Activated T-cell treated with anti-CD3 and anti-CD28 coated beads, Interleukin-2, amount 50 U/mL, for 72 hours (primary cell): Measurements from ENCODE around the gene EGFR. TPM values are rescaled to one million over a fixed set of nuclear protein-coding genes. Genes with fewer than 3 reads are reported as not detected.

Experiments
- ATAC-seq, 2 donors: fragments of 150-1000 bp; cut with Tn5 transposase; replicated peaks in 1 of 2; 2 replicates each; pipeline ENCODE4 v1.10.0; 2021; ENCODE audit warnings: moderate library complexity in 2 of 2, mild to moderate bottlenecking in 1 of 2
- DNase-seq, 2 donors: peaks; one replicate each; pipeline ENCODE4 v3.0.0; 2021 to 2022; ENCODE audit warnings: mixed read lengths in 1 of 2
- H3K27ac Mint-ChIP-seq: one replicate; pipeline ENCODE4 v1.8.0; 2022; ENCODE audit warnings: mild to moderate bottlenecking, moderate library complexity, mixed read lengths
- H3K27me3 Mint-ChIP-seq: one replicate; pipeline ENCODE4 v1.8.0; 2022; ENCODE audit warnings: low read depth, mixed read lengths
- H3K36me3 Mint-ChIP-seq, 2 donors: one replicate each; pipeline ENCODE4 v1.8.0; 2022; ENCODE audit warnings: mixed read lengths in 2 of 2, mild to moderate bottlenecking in 1 of 2; ENCODE audit not compliant: insufficient read depth in 2 of 2
- H3K4me1 Mint-ChIP-seq: one replicate; pipeline ENCODE4 v1.8.0; 2022; ENCODE audit warnings: low read depth, mixed read lengths
- H3K4me3 Mint-ChIP-seq, 2 donors: one replicate each; pipeline ENCODE4 v1.8.0; 2022; ENCODE audit warnings: mild to moderate bottlenecking in 2 of 2, mixed read lengths in 2 of 2, moderate library complexity in 2 of 2
- H3K9me3 Mint-ChIP-seq, 2 donors: one replicate each; pipeline ENCODE4 v1.8.0; 2022; ENCODE audit warnings: mixed read lengths in 2 of 2
- total RNA-seq, 2 donors: library from RNA; stranded (reverse); gene quantifications; one replicate each; pipeline ENCODE4 v1.2.3, GENCODE V29; 2022

Gene EGFR
- total RNA-seq, 2 donors from 2014 or later = 0.09 TPM; not detected in 1

DNA sequence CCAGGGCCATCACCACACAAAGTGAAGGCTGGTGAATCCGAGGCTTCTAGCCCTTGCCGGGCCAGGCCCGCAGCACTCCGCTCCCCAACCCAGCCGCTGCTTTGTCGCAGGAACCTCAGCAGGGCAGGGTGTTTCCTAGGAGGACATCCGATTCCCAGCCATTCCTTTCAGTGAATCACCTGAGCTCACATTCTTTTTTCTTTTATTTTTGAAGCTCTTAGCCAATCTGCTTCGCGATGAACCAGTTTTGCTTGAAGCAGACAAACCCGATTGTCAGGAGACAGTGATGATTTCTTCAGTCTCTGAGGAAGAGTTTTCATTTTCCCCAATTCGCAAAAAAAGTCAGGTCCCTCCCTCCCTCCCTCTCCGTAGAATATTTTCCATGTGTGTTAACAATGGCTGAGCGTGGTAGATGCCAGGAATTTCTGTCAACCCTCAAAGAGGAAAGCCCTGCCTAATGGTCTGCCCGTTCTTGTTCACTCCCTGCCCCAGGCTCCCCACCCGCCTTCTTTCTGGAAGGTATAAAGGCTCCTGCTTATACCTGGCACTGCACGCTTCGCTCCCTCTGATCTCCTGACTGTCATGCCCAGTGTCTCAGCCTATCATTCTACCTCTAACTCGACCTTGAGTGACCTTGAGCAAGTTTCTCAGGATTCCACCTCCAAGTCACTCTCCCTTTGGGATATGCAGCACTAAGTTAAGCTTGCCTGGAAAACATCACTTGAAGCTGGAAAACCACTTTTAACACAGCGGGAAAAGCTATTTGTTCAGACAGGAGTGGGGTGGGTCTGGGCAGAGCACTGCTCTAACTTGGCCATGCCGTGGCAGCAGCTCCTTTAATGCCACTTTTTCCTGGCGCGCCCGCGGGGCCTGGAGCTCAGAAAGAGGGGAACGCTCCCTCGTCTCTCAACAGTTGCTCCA lies 35.1 kb downstream of the EGFR start:
- H3K27ac Mint-ChIP-seq = no peak overlapping the region
- H3K4me3 Mint-ChIP-seq = no peak overlapping the region
- ATAC-seq = no peak
- H3K4me1 Mint-ChIP-seq = no peaks in the 10 kb centered on the region
- H3K27me3 Mint-ChIP-seq = peaks cover 7% of the 10 kb centered on the region
- no peak for DNase-seq
- no peaks in the 10 kb centered on the region for H3K9me3 Mint-ChIP-seq
- H3K36me3 Mint-ChIP-seq = no peaks in the 10 kb centered on the region

DNA sequence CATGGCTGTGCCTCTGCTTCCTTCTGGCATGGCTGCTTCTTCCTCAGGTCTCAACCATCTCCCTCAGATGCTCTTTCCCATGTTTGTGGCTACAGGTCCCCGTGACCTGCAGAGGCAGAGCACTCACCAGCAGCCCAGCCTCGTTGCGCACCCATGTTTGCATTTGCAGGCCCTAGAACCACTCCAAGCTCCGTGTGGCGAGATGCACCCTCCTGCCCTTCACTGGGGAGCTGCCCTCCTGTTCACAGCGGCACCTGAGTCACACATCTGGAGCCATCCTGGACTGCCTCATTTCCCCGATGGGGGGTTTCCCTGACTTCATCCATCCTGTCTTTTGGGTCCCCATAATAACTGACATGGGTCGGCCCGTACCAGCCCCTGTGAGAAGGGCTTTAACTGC lies 35.9 kb downstream of the EGFR start:
- Mint-ChIP-seq H3K4me3 (no peak overlapping the region), H3K36me3 (no peaks in the 10 kb centered on the region), H3K27me3 (peaks cover 7% of the 10 kb centered on the region), H3K27ac (no peak overlapping the region), H3K4me1 (no peaks in the 10 kb centered on the region), H3K9me3 (no peaks in the 10 kb centered on the region)
- no peak for ATAC-seq
- DNase-seq = no peak

DNA sequence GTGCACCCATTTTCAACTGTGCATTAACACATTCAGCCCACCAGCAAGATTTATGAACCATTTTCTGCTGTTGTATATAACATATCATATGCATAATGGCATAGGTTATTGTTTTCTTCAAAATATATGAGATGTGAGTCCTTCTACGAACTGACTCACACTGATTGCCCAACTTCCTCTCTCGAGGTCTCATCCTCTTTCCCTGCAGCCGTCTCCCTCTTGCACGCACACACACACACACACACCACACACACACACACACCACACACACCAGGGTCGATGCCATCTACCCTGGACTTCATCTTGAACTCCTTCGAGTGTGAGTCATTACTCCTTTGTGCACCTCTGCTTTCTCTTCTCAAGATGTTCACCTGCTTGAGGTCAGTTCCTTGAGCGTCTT lies 36.7 kb downstream of the EGFR start:
- H3K27me3 Mint-ChIP-seq = peaks cover 12% of the 10 kb centered on the region
- H3K4me3 Mint-ChIP-seq = no peak overlapping the region
- H3K27ac Mint-ChIP-seq = no peak overlapping the region
- H3K9me3 Mint-ChIP-seq = no peaks in the 10 kb centered on the region
- H3K36me3 Mint-ChIP-seq = no peaks in the 10 kb centered on the region
- H3K4me1 Mint-ChIP-seq = no peaks in the 10 kb centered on the region
- no peak for DNase-seq
- ATAC-seq = no peak

DNA sequence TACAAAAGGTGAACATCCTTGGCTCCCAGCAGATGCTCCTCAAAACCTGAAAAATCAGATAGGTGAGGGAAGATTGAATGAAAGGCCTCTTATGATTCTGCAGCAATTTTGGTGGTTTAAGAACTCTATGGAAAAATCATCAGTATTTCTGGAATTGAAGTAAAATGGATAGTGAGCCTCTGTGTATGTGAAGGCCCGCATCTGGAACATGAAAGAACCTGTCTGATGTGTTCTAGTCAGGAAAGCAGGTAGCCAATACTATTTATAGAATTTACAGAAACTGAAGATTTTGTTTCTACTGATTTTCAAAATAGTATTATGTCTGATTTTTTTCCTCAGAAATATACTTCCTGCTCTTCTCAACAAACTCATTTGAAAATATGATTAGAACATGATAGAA lies 37.3 kb downstream of the EGFR start:
- Mint-ChIP-seq H3K27me3 (peaks cover 13% of the 10 kb centered on the region), H3K36me3 (no peaks in the 10 kb centered on the region), H3K4me1 (no peaks in the 10 kb centered on the region), H3K4me3 (no peak overlapping the region), H3K9me3 (no peaks in the 10 kb centered on the region), H3K27ac (no peak overlapping the region)
- ATAC-seq = no peak
- DNase-seq = no peak

DNA sequence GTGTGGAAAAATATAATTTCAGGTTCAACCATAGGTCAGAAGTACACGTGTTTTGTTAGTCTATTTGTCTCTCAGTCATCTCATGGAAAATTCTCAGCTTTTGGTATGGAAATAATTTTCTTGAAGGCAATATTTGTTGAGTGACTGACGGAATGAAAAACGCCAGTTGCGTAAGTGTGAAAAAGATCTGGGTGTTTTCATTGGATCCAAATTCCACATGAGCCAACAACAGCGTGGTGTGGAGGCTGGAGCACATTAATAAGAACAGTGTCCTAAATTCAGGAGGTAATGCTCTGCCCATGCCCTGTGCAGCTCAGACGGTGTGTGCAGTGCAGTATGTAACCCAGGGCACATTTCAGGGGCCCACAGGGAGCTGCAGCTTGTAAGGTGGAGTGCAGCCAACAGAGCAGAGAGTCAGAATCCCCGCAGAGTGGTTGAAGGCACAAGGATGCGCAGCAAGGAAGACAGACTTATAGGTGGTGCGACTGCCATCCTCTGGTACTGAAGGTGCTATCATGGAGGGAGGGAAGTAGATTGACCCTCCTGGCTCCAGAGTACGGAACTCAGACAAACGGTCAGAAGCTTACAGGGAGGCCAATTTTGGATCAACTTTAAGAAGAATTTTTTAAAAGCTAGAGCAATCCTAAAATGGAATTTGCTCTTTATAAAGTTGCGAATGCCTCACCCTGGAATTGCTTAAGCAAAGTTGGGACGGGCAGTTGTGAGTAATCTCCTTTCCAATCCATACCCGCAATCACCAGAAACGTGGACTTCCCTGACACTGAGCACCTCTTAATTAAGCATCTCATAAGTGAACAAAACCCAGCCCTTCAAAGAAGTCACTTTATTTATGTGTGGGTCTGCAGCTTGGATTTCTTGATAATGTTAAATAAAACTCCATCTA lies 38.0 kb downstream of the EGFR start:
- Mint-ChIP-seq H3K4me3 (no peak overlapping the region), H3K27me3 (peaks cover 13% of the 10 kb centered on the region), H3K27ac (no peak overlapping the region), H3K4me1 (no peaks in the 10 kb centered on the region), H3K9me3 (no peaks in the 10 kb centered on the region), H3K36me3 (no peaks in the 10 kb centered on the region)
- ATAC-seq = no peak
- no peak for DNase-seq

DNA sequence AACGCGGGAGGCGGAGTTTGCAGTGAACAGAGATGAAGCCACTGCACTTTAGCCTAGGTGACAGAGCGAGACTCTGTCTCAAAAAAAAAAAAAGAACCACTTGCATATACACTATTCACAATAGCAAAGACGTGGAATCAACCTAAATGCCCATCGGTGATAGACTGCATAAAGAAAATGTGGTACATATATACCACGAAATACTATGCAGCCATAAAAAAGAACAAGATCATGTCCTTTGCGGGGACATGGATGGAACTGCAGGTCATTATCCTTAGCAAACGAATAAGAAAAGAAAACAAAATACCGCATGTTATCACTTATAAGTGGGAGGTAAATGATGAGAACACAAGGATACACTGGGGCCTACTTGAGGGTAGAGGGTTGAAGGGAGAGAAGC lies 39.5 kb downstream of the EGFR start:
- ATAC-seq (no peak), DNase-seq (no peak)
- no peaks in the 10 kb centered on the region for H3K36me3 Mint-ChIP-seq
- H3K9me3 Mint-ChIP-seq = no peaks in the 10 kb centered on the region
- H3K27ac Mint-ChIP-seq = no peak overlapping the region
- H3K27me3 Mint-ChIP-seq = peaks cover 22% of the 10 kb centered on the region
- H3K4me3 Mint-ChIP-seq = no peak overlapping the region
- no peaks in the 10 kb centered on the region for H3K4me1 Mint-ChIP-seq

DNA sequence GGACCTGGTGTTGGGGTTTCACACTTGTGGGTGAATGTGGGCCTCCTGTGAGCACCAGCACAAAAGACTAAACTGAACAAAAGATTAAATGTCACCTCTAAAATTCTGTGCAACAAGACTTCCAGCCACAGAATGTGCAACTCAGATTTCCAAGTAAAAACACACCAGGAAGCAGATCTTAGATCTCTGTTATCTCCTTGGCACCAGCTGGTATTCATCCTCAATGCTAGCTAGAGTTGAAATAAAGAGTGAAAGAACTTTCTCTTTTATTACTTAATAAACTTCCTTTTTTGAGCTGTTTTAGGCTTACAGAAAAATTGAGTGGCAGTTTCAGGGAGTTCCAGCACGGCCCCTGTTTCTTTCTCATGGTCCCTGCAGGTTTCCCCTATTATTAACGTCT lies 40.2 kb downstream of the EGFR start:
- no peak overlapping the region for H3K27ac Mint-ChIP-seq
- no peaks in the 10 kb centered on the region for H3K4me1 Mint-ChIP-seq

DNA sequence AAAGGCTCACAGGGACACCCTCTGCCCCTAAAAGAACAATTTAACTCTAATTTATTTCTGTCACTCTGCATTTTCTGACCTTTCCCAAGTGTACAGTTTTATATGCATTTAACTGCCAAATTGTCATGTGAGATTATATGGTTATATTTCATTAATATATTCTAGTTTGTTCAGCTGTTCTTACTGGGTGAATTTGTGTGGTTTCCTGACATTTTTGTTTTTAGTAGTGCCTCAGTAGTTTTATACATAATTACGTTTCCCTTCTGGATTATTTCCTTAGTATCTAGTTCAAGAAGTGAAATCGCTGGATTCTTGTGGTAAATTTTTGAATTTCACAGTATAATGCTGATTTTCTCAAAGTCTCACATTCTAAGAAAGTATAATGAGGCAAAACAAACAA lies 41.3 kb downstream of the EGFR start:
- H3K27me3 Mint-ChIP-seq = peaks cover 19% of the 10 kb centered on the region
- no peak overlapping the region for H3K4me3 Mint-ChIP-seq
- H3K27ac Mint-ChIP-seq = no peak overlapping the region
- no peak for DNase-seq
- ATAC-seq = no peak
- no peaks in the 10 kb centered on the region for H3K9me3 Mint-ChIP-seq
- no peaks in the 10 kb centered on the region for H3K36me3 Mint-ChIP-seq
- H3K4me1 Mint-ChIP-seq = no peaks in the 10 kb centered on the region

More for the DNA sequence above, 40.2 kb downstream of the EGFR start:
- Mint-ChIP-seq H3K27me3 (peaks cover 25% of the 10 kb centered on the region), H3K4me3 (no peak overlapping the region), H3K9me3 (no peaks in the 10 kb centered on the region), H3K36me3 (no peaks in the 10 kb centered on the region)
- ATAC-seq (no peak), DNase-seq (no peak)

DNA sequence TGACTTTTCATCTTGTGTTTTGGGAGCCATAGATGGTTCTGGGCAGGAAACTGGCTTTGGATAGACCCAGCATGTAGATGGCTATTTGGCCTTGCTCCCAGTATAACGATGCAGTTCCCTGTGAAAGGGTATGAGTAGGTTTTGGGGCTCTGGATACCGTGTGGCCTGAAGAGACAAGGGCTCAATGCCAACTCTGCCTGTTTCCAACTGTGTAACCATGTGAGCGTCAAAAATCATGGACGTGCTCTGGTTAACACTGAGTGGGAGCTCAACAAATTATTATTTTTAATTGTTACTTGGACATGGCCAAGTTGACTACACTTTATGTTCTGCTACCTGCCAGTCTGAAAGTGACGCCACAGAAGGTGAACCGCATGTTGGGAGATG lies 41.8 kb downstream of the EGFR start:
- ATAC-seq (no peak), DNase-seq (no peak)
- H3K36me3 Mint-ChIP-seq = no peaks in the 10 kb centered on the region
- no peaks in the 10 kb centered on the region for H3K9me3 Mint-ChIP-seq
- H3K27me3 Mint-ChIP-seq = peaks cover 18% of the 10 kb centered on the region
- no peaks in the 10 kb centered on the region for H3K4me1 Mint-ChIP-seq
- no peak overlapping the region for H3K27ac Mint-ChIP-seq
- H3K4me3 Mint-ChIP-seq = no peak overlapping the region

DNA sequence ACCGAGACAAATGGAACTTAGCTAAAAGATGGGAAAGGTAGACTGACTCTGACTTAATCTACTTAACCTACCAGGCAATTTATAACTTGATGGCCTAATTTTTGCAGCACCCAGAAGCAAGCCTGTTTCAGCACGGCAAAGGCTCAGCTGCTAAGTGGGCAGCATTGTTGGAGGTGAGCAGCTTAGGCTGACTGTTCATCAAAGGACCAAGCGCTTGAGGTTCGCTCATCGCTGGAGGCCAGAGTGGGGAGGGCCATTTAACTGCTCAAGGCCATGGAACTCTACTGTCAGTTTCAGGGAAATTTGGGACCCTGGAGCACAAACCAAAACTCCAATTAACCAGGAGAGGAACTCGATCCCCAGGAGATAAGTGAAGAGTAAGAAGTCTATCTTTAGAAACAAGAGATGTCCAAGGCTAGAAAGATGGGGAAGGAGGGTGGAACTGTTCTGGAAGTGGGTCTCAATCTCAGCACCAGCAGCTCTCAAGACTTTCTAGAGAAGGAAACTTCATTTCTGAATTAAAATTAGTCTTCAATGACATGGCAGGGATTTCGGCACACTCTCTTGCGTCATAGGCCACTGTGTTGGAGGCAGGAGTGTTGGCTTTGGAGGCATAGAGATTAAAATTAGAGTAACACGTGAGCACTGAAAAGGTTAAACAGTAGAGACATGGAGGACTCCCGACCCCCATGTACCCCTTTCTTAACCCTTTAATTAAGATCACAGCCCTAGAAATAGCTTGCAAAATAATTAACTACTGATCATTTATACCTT lies 43.1 kb downstream of the EGFR start:
- DNase-seq (no peak), ATAC-seq (no peak)
- Mint-ChIP-seq H3K27me3 (peaks cover 24% of the 10 kb centered on the region), H3K4me1 (no peaks in the 10 kb centered on the region), H3K9me3 (no peaks in the 10 kb centered on the region), H3K36me3 (no peaks in the 10 kb centered on the region), H3K27ac (no peak overlapping the region), H3K4me3 (no peak overlapping the region)

DNA sequence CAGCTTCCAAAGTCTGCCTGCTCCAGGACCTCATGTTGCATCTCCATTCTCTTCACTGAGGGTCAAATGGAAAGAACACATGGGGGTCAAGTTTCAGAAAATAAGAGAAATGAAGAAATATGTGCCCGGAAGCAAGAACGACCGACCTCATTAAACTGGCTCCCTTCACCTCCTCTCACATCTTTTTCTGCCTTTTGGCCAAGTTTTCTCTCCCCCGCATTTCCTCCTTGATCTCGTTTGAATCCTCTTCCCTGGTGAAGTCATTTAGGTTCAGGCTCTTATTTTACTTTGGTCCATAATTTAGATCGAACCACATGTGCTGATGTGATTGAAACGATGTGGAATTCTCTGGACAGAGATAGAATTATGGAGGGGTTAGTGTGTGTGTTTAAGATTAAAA lies 44.2 kb downstream of the EGFR start:
- ATAC-seq (no peak), DNase-seq (no peak)
- H3K36me3 Mint-ChIP-seq = no peaks in the 10 kb centered on the region
- peaks cover 26% of the 10 kb centered on the region for H3K27me3 Mint-ChIP-seq
- H3K4me1 Mint-ChIP-seq = no peaks in the 10 kb centered on the region
- no peak overlapping the region for H3K27ac Mint-ChIP-seq
- H3K4me3 Mint-ChIP-seq = no peak overlapping the region
- H3K9me3 Mint-ChIP-seq = no peaks in the 10 kb centered on the region

DNA sequence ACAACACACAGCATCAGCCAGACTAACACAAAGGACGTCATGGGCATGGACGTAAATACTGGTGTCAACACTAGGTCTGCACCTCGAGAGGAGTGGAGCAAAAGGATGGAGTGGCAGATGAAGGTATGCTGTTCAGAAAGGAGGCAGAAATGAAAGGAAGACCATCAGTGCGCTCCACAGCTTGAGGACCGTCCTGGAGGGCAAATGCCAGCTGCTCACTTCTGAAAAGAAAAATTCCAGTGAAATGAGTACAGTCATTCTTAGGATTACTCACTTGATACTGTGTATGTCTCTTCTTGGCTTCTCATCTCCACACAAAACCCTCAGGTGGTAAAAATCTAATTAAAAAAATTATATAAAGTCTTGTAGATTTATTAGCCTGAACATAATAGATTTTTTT lies 44.8 kb downstream of the EGFR start:
- no peak overlapping the region for H3K4me3 Mint-ChIP-seq
- H3K27ac Mint-ChIP-seq = no peak overlapping the region
- ATAC-seq (no peak), DNase-seq (no peak)
- H3K27me3 Mint-ChIP-seq = peaks cover 31% of the 10 kb centered on the region
- H3K4me1 Mint-ChIP-seq = no peaks in the 10 kb centered on the region
- H3K9me3 Mint-ChIP-seq = no peaks in the 10 kb centered on the region
- no peaks in the 10 kb centered on the region for H3K36me3 Mint-ChIP-seq

DNA sequence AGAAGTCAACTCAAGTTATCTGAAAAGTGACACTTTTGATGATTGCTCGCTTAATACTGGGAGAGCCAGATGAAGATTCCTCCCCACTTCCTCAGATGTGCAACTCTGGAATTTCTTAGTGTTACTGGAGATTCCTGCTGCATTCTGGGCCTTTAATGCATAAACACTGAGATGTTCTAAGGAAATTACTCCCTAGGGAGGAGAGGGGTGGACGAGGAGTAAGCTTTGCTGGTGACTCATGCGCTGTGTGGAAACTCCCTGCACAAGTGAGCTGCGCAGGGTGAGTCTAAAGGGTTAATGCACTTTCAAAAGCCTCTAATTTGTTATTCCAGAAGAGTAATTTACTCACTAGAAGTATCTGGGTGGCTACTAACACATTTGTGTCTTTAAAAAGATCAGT lies 46.3 kb downstream of the EGFR start:
- Mint-ChIP-seq H3K27me3 (peaks cover 44% of the 10 kb centered on the region), H3K4me1 (no peaks in the 10 kb centered on the region), H3K9me3 (no peaks in the 10 kb centered on the region), H3K36me3 (no peaks in the 10 kb centered on the region), H3K4me3 (no peak overlapping the region), H3K27ac (no peak overlapping the region)
- DNase-seq = no peak
- no peak for ATAC-seq
